IMR-90 (cell line): ENCODE results near the gene MSANTD1. TPM values are rescaled to one million over a fixed set of nuclear protein-coding genes. Genes with fewer than 3 reads are reported as not detected.

Experiments
- ATAC-seq: fragments of 200-7000 bp; cut with Tn5 transposase; 2 replicates; pipeline ENCODE4 v1.9.1; 2020; ENCODE audit warnings: low read depth, mild to moderate bottlenecking, moderate library complexity
- BruUV-seq: library from RNA; stranded (reverse); fragments of 400-500 nt; replicated peaks from 2 replicates; lab custom pipeline; 2021; lab: Mats Ljungman, UMichigan
- CTCF ChIA-PET: fragments of 300-600 bp; formaldehyde crosslinking; extraction: SDS; loops from one replicate; lab custom pipeline; 2021; ENCODE audit warnings: antibody characterized with exemption; lab: Yijun Ruan, JAX
- POLR2A ChIA-PET: fragments of 300-600 bp; sonication (Branson Sonifier 250); formaldehyde crosslinking; loops from one replicate; lab custom pipeline; 2022; ENCODE audit warnings: antibody characterized with exemption; ENCODE audit not compliant: unreplicated experiment; lab: Charles Lee
- DNase-seq: peaks from one replicate; pipeline ENCODE4 v3.0.0; 2013
- H2AFZ ChIP-seq: replicated peaks from 2 replicates; pipeline ENCODE3; 2013; ENCODE audit warnings: low read length, mild to moderate bottlenecking; ENCODE audit not compliant: poor library complexity
- H2AK5ac ChIP-seq: 2 replicates; pipeline ENCODE4 v1.6.1; 2013; ENCODE audit warnings: low read depth, low read length, inconsistent platforms
- H2AK9ac ChIP-seq: replicated peaks from 2 replicates; pipeline ENCODE3; 2013; ENCODE audit warnings: mild to moderate bottlenecking, low read depth, low read length, moderate library complexity; ENCODE audit not compliant: poor library complexity
- H2BK120ac ChIP-seq: 2 replicates; pipeline ENCODE4 v1.6.1; 2013; ENCODE audit warnings: low read depth, low read length, inconsistent platforms
- H2BK15ac ChIP-seq: 3 replicates; pipeline ENCODE4 v1.6.1; 2013; ENCODE audit warnings: low read depth, low read length, inconsistent platforms
- H2BK20ac ChIP-seq: 2 replicates; pipeline ENCODE4 v1.6.1; 2013; ENCODE audit warnings: low read depth, mild to moderate bottlenecking, inconsistent platforms, low read length, moderate library complexity
- H2BK5ac ChIP-seq: 2 replicates; pipeline ENCODE4 v1.6.1; 2013; ENCODE audit warnings: mild to moderate bottlenecking, low read depth, low read length, inconsistent platforms; ENCODE audit not compliant: poor library complexity, severe bottlenecking
- H3K14ac ChIP-seq: replicated peaks from 2 replicates; pipeline ENCODE4 v1.6.1; 2013; ENCODE audit warnings: low read depth, low read length, inconsistent platforms
- H3K18ac ChIP-seq: 2 replicates; pipeline ENCODE4 v1.6.1; 2013; ENCODE audit warnings: low read depth, low read length, control low read depth
- H3K23ac ChIP-seq: 2 replicates; pipeline ENCODE4 v1.6.1; 2013; ENCODE audit warnings: low read depth, low read length, inconsistent platforms
- H3K27ac ChIP-seq: 2 replicates; pipeline ENCODE4 v1.5.1; 2013; ENCODE audit warnings: mild to moderate bottlenecking, control low read depth, low read length; ENCODE audit not compliant: insufficient read depth
- H3K27me3 ChIP-seq: 2 replicates; pipeline ENCODE4 v1.6.1; 2013; ENCODE audit warnings: low read length; ENCODE audit not compliant: control insufficient read depth, insufficient read depth
- H3K36me3 ChIP-seq: 2 replicates; pipeline ENCODE4 v1.6.1; 2013; ENCODE audit warnings: low read length, mixed read lengths; ENCODE audit not compliant: control insufficient read depth, insufficient read depth
- H3K4ac ChIP-seq: 2 replicates; pipeline ENCODE4 v1.6.1; 2013; ENCODE audit warnings: low read depth, low read length, inconsistent platforms
- H3K4me1 ChIP-seq: 2 replicates; pipeline ENCODE4 v1.6.1; 2013; ENCODE audit warnings: low read length, mixed read lengths; ENCODE audit not compliant: control insufficient read depth, insufficient read depth
- H3K4me2 ChIP-seq: 2 replicates; pipeline ENCODE4 v1.6.1; 2013; ENCODE audit warnings: low read depth, mild to moderate bottlenecking, control low read depth, low read length, moderate library complexity
- H3K4me3 ChIP-seq: 2 replicates; pipeline ENCODE4 v1.5.1; 2013; ENCODE audit warnings: low read depth, mild to moderate bottlenecking, control low read depth, low read length, moderate library complexity; ENCODE audit not compliant: insufficient read depth
- H3K56ac ChIP-seq: 2 replicates; pipeline ENCODE4 v1.6.1; 2013; ENCODE audit warnings: low read length, inconsistent platforms; ENCODE audit not compliant: insufficient read depth; ENCODE audit errors: extremely low read depth
- H3K79me1 ChIP-seq, 2 experiments: 2 replicates each; pipeline ENCODE4 v1.6.1; 2013; ENCODE audit warnings: low read length in 2 of 2, inconsistent platforms in 1 of 2, low read depth in 1 of 2
- H3K9ac ChIP-seq: 2 replicates; pipeline ENCODE4 v1.6.1; 2013; ENCODE audit warnings: low read depth, low read length, control low read depth
- H3K9me1 ChIP-seq: 2 replicates; pipeline ENCODE4 v1.6.1; 2013; ENCODE audit warnings: low read length, inconsistent platforms; ENCODE audit not compliant: insufficient read depth
- H3K9me3 ChIP-seq: 2 replicates; pipeline ENCODE4 v1.6.1; 2013; ENCODE audit warnings: low read length; ENCODE audit not compliant: control insufficient read depth, insufficient read depth
- H4K20me1 ChIP-seq: 2 replicates; pipeline ENCODE4 v1.6.1; 2013; ENCODE audit warnings: low read length, inconsistent platforms; ENCODE audit not compliant: insufficient read depth
- H4K5ac ChIP-seq: 2 replicates; pipeline ENCODE4 v1.6.1; 2013; ENCODE audit warnings: mild to moderate bottlenecking, low read depth, low read length, control low read depth
- H4K8ac ChIP-seq, 2 experiments: 2 replicates each; pipeline ENCODE4 v1.6.1; 2013; ENCODE audit warnings: low read depth in 2 of 2, low read length in 2 of 2, control low read depth in 1 of 2, inconsistent platforms in 1 of 2
- H4K91ac ChIP-seq: 2 replicates; pipeline ENCODE4 v1.6.1; 2013; ENCODE audit warnings: low read depth, low read length, inconsistent platforms; ENCODE audit not compliant: insufficient read depth
- BHLHE40 ChIP-seq: fragments of 150-350 bp; IDR thresholded peaks from 2 replicates; pipeline ENCODE4 v1.6.1; 2016; ENCODE audit warnings: mild to moderate bottlenecking, low read depth, low read length
- CEBPB ChIP-seq: IDR thresholded peaks from 2 replicates; pipeline ENCODE4 v1.6.1; 2012; ENCODE audit warnings: low read depth, low read length, improper control_type of control experiment
- CHD1 ChIP-seq: IDR thresholded peaks from 2 replicates; pipeline ENCODE4 v1.6.1; 2012; ENCODE audit warnings: low read depth, low read length, improper control_type of control experiment
- CTCF ChIP-seq: conservative IDR thresholded peaks from 2 replicates; pipeline ENCODE4 v1.5.1; 2012; ENCODE audit warnings: mild to moderate bottlenecking, low read depth, low read length, improper control_type of control experiment
- FOS ChIP-seq: fragments of 150-350 bp; IDR thresholded peaks from 2 replicates; pipeline ENCODE4 v1.6.1; 2016; ENCODE audit warnings: low read depth, low read length
- MAFK ChIP-seq: IDR thresholded peaks from 2 replicates; pipeline ENCODE4 v1.6.1; 2012; ENCODE audit warnings: low read depth, low read length, improper control_type of control experiment
- MAZ ChIP-seq: IDR thresholded peaks from 2 replicates; pipeline ENCODE4 v1.6.1; 2012; ENCODE audit warnings: low read depth, mild to moderate bottlenecking, low read length, improper control_type of control experiment, moderate library complexity, borderline replicate concordance
- MXI1 ChIP-seq: IDR thresholded peaks from 2 replicates; pipeline ENCODE4 v1.6.1; 2012; ENCODE audit warnings: low read depth, mild to moderate bottlenecking, low read length, moderate library complexity, borderline replicate concordance
- NFE2L2 ChIP-seq: fragments of 150-350 bp; IDR thresholded peaks from 2 replicates; pipeline ENCODE4 v1.6.1; 2016; ENCODE audit warnings: low read depth, mild to moderate bottlenecking, low read length
- POLR2A ChIP-seq: IDR thresholded peaks from 2 replicates; pipeline ENCODE4 v1.6.1; 2012; ENCODE audit warnings: mild to moderate bottlenecking, low read depth, low read length
- RAD21 ChIP-seq: IDR thresholded peaks from 2 replicates; pipeline ENCODE4 v1.6.1; 2012; ENCODE audit warnings: low read length, improper control_type of control experiment
- RCOR1 ChIP-seq: IDR thresholded peaks from 2 replicates; pipeline ENCODE4 v1.6.1; 2012; ENCODE audit warnings: mild to moderate bottlenecking, low read length, improper control_type of control experiment; ENCODE audit not compliant: insufficient replicate concordance
- RFX5 ChIP-seq: IDR thresholded peaks from 2 replicates; pipeline ENCODE4 v1.8.0; 2012; ENCODE audit warnings: low read depth, mild to moderate bottlenecking, low read length, moderate library complexity
- SMC3 ChIP-seq: fragments of 150-350 bp; IDR thresholded peaks from 2 replicates; pipeline ENCODE4 v1.6.1; 2016; ENCODE audit warnings: low read depth, mild to moderate bottlenecking, antibody characterized with exemption, low read length, moderate library complexity
- USF2 ChIP-seq: fragments of 150-350 bp; IDR thresholded peaks from 2 replicates; pipeline ENCODE4 v1.6.1; 2017; ENCODE audit warnings: mild to moderate bottlenecking, antibody characterized with exemption, low read length, low read depth
- WGBS, 2 experiments: methylation state at CpG; one replicate each; pipeline versions ENCODE4 v1.1.5 to v1.1.7; 2013; ENCODE audit warnings: missing lambda C conversion rate in 2 of 2; ENCODE audit not compliant: insufficient read length in 1 of 2; ENCODE audit errors: extremely low coverage in 2 of 2; 5-methylcytosine and 5-hydroxymethylcytosine counted together
- dilution Hi-C: fragments of 300-500 bp; cut with HindIII; formaldehyde crosslinking; loops from one replicate; pipeline ENCODE4 v1.14.3; 2018; ENCODE audit warnings: low sequenced_read_pairs; ENCODE audit not compliant: unreplicated experiment
- in situ Hi-C: fragments of 300-500 bp; cut with MboI; formaldehyde crosslinking; loops from 3 replicates; pipeline ENCODE4 v1.14.3; 2019; ENCODE audit warnings: low sequenced_read_pairs, inconsistent platforms, mixed read lengths
- intact Hi-C: fragments of 100-400 bp; cut with micrococcal nuclease; formaldehyde crosslinking; loops from 2 replicates; pipeline ENCODE4 v1.10.0; 2022
- polyA plus RNA-seq, 3 experiments: library from polyadenylated mRNA; depleted of rRNA; stranded (reverse); fragments of >200 nt; gene quantifications; 2 replicates each; pipeline ENCODE4 v1.2.3, GENCODE V29; 2012; ENCODE audit warnings: low replicate concordance in 1 of 3
- total RNA-seq: library from RNA; depleted of rRNA; stranded (reverse); fragments of >200 nt; gene quantifications from 2 replicates; pipeline ENCODE4 v1.2.3, GENCODE V29; 2012
- TF ChIP-seq, protein P1 (sequence below): fragments of 150-350 bp; IDR thresholded peaks from 2 replicates; pipeline ENCODE4 v1.6.1; 2016; ENCODE audit warnings: low read depth, mild to moderate bottlenecking, low read length, moderate library complexity, borderline replicate concordance

MSANTD1 gene
- total and polyA plus RNA-seq, 2 of the 4 experiments (the other 2 are of a cell fraction): under 0.01 to 0.07 TPM

- ATAC-seq (no peak), DNase-seq (no peak)
- no peak overlapping the region for H4K91ac ChIP-seq
- POLR2A ChIA-PET: no interaction called here
- intact Hi-C loops: no loop called here
- no peak overlapping the region for H3K27ac ChIP-seq
- H2BK15ac ChIP-seq: no peak overlapping the region
- no peak overlapping the region for H3K4ac ChIP-seq
- H2BK120ac ChIP-seq: no peak overlapping the region
- no peak overlapping the region for H2AK9ac ChIP-seq
- H2BK5ac ChIP-seq: no peak overlapping the region
- peaks cover 20% of the 10 kb centered on the region for H3K9me1 ChIP-seq
- no TSS peak for BruUV-seq
- no peak overlapping the region for H3K23ac ChIP-seq
- H3K18ac ChIP-seq: no peak overlapping the region
- no peaks in the 10 kb centered on the region for H3K27me3 ChIP-seq
- dilution Hi-C loops: no loop called here
- no peak overlapping the region for H3K4me3 ChIP-seq
- CTCF ChIA-PET: no interaction called here
- H3K79me1 ChIP-seq: peaks cover 39 to 80% of the 10 kb centered on the region in 2 experiments
- in situ Hi-C loops: no loop called here
- H3K4me1 ChIP-seq: peaks cover 23% of the 10 kb centered on the region
- no peak overlapping the region for H2AFZ ChIP-seq
- no peak overlapping the region for H3K4me2 ChIP-seq
- no peaks in the 10 kb centered on the region for H3K9me3 ChIP-seq
- H2AK5ac ChIP-seq: no peak overlapping the region
- H3K36me3 ChIP-seq: no peaks in the 10 kb centered on the region
- H4K20me1 ChIP-seq: peaks cover 62% of the 10 kb centered on the region
- H4K8ac ChIP-seq: no peak overlapping the region
- no peak overlapping the region for H2BK20ac ChIP-seq
- H3K56ac ChIP-seq: no peak overlapping the region
- H3K9ac ChIP-seq: no peak overlapping the region
- 100% methylated on average over 1 of the region's 15 CpGs; no CpG with 5 or more reads in 1 of the 2 experiments for WGBS, 2 experiments
- TF ChIP-seq CEBPB (no peak), MXI1 (no peak), NFE2L2 (no peak), RAD21 (no peak), MAFK (no peak), POLR2A (no peak), FOS (no peak), MAZ (no peak), SMC3 (no peak), CHD1 (no peak), BHLHE40 (no peak), USF2 (no peak), RFX5 (no peak), RCOR1 (no peak), CTCF (no peak)
- TF ChIP-seq, protein P1, sequence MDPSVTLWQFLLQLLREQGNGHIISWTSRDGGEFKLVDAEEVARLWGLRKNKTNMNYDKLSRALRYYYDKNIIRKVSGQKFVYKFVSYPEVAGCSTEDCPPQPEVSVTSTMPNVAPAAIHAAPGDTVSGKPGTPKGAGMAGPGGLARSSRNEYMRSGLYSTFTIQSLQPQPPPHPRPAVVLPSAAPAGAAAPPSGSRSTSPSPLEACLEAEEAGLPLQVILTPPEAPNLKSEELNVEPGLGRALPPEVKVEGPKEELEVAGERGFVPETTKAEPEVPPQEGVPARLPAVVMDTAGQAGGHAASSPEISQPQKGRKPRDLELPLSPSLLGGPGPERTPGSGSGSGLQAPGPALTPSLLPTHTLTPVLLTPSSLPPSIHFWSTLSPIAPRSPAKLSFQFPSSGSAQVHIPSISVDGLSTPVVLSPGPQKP: no peak
- 0 out of 2 replicates have a peak overlapping the region, but pooled peaks have one; percentile 29 for H3K14ac ChIP-seq
- no peak overlapping the region for H4K5ac ChIP-seq
Observed at GRCh38 chr4:3301450-3302172, 52.7 kb downstream of the MSANTD1 start.
